ENCODE data around the gene PLPP7.
"Not testable (repeated sequence)": the region's sequence is repeated elsewhere in the genome, so short reads cannot be mapped to it uniquely, and the experiment has no call there.

The PLPP7 gene

GRCh38 chr9:131258698-131259431 lies 30.7 kb upstream of the PLPP7 start:
- Histone ChIP-seq H3K27me3 (no peaks in the 10 kb centered on the region), H3K9me3 (no peaks in the 10 kb centered on the region), H3K4me1 (ENCODE audit: control insufficient read depth in 1 of 2, insufficient read depth in 1 of 2, low read depth in 1 of 2, low read length in 1 of 2) (peaks cover 62 to 66% of the 10 kb centered on the region in 2 experiments), H3K4me3 (ENCODE audit: low read depth in 1 of 2, low read length in 1 of 2) (no peak overlapping the region), H3K27ac (peak overlapping the region; percentile 96), H3K36me3 (peaks cover 34% of the 10 kb centered on the region)
- TF ChIP-seq, protein P1, sequence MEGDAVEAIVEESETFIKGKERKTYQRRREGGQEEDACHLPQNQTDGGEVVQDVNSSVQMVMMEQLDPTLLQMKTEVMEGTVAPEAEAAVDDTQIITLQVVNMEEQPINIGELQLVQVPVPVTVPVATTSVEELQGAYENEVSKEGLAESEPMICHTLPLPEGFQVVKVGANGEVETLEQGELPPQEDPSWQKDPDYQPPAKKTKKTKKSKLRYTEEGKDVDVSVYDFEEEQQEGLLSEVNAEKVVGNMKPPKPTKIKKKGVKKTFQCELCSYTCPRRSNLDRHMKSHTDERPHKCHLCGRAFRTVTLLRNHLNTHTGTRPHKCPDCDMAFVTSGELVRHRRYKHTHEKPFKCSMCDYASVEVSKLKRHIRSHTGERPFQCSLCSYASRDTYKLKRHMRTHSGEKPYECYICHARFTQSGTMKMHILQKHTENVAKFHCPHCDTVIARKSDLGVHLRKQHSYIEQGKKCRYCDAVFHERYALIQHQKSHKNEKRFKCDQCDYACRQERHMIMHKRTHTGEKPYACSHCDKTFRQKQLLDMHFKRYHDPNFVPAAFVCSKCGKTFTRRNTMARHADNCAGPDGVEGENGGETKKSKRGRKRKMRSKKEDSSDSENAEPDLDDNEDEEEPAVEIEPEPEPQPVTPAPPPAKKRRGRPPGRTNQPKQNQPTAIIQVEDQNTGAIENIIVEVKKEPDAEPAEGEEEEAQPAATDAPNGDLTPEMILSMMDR (IDR thresholded peaks at IDR 0.05), result no peak

- peak overlapping the region; percentile 96 for H3K27ac ChIP-seq
- H3K4me1 ChIP-seq (ENCODE audit: control insufficient read depth in 1 of 2, insufficient read depth in 1 of 2, low read depth in 1 of 2, low read length in 1 of 2), result peaks cover 62 to 66% of the 10 kb centered on the region in 2 experiments
- no peak overlapping the region for H3K4me3 ChIP-seq (ENCODE audit: low read depth in 1 of 2, low read length in 1 of 2)
- H3K36me3 ChIP-seq, result peaks cover 34% of the 10 kb centered on the region
- no peaks in the 10 kb centered on the region for H3K27me3 ChIP-seq
- H3K9me3 ChIP-seq, result no peaks in the 10 kb centered on the region
- TF ChIP-seq, protein P1 (IDR thresholded peaks at IDR 0.05), result no peak
These were observed 30.1 kb upstream of the PLPP7 start for GRCh38 chr9:131259432-131259898.

DNA sequence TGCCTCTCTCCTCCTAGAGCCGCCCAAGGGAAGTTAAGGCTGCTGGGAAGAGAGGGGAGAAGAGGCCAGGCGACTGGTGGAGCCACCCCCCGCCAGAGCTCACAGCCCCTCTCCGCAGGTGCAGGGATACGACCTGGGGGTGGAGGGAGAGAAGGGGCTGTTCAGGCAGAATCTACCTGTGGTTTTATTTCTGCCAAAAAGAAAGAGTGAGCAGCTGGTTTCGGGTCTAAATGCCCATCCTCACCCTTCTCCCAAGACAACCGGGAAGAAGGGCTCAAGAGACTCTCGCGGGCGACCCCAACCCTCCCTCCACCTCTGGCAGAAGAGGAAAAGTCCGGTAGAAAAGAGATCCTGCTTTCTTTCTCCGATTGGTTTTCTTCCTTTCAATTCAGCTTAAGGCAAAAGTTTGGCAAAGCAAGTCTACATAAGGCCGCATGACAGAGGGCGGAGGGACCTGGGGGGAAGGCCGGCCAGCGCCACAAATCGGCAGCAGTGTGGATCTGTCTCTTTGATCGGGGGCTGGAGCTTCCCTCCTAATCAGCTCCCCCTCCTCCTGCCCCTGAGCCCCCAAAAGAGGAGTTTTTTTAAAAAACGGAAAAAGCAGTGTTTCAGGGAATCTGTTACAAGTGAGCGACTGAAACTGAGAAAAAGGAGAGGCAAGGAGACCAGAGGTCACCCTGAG lies 29.5 kb upstream of the PLPP7 start:
- Histone ChIP-seq H3K4me1 (ENCODE audit: control insufficient read depth in 1 of 2, insufficient read depth in 1 of 2, low read depth in 1 of 2, low read length in 1 of 2) (peaks cover 62 to 66% of the 10 kb centered on the region in 2 experiments), H3K27ac (peak overlapping the region; percentile 96)
- TF ChIP-seq, protein P1 (IDR thresholded peaks at IDR 0.05), result no peak

GRCh38 chr9:131260751-131261452 lies 28.6 kb upstream of the PLPP7 start:
- TF ChIP-seq, protein P1 (IDR thresholded peaks at IDR 0.05), result no peak
- peaks cover 34% of the 10 kb centered on the region for H3K36me3 ChIP-seq

More for the DNA sequence above, 29.5 kb upstream of the PLPP7 start:
- Histone ChIP-seq H3K36me3 (peaks cover 34% of the 10 kb centered on the region), H3K9me3 (no peaks in the 10 kb centered on the region), H3K27me3 (no peaks in the 10 kb centered on the region), H3K4me3 (ENCODE audit: low read depth in 1 of 2, low read length in 1 of 2) (no peak overlapping the region)

DNA sequence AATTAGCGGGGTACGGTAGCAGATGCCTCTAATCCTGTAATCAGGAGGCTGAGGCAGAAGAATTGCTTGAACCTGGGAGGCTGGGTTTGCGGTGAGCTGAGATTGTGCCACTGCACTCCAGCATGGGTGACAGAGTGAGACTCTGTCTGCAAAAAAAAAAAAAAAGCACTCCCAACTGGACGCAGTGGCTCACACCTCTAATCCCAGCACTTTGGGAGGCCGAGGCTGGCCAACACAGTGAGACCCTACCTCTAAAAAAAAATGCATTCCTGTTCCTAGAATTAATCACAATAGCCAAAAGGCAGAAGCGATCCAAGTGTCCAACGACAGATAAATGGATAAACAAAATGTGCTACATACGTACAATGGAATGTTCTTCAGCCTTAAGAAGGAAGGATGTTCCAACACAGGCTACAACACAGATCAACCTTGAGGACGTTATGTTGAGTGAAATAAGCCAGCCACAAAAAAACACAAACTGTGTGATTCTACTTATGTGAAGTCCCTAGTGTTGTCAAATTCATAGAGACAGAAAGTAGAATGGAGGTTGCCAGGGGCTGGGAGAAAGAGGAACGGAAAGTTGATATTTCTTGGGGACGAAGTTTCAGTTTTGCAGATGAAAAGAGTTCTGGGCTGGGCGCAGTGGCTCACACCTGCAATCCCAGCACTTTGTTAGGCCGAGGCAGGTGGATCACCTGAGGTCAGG lies 27.0 kb upstream of the PLPP7 start:
- peak overlapping the region; percentile 89 for H3K27ac ChIP-seq
- H3K36me3 ChIP-seq, result peaks cover 34% of the 10 kb centered on the region
- peaks cover 62 to 66% of the 10 kb centered on the region in 2 experiments for H3K4me1 ChIP-seq (ENCODE audit: control insufficient read depth in 1 of 2, insufficient read depth in 1 of 2, low read depth in 1 of 2, low read length in 1 of 2)
- H3K27me3 ChIP-seq, result no peaks in the 10 kb centered on the region
- TF ChIP-seq, protein P1 (IDR thresholded peaks at IDR 0.05), result no peak
- H3K9me3 ChIP-seq, result no peaks in the 10 kb centered on the region
- no peak overlapping the region for H3K4me3 ChIP-seq (ENCODE audit: low read depth in 1 of 2, low read length in 1 of 2)

More at GRCh38 chr9:131260751-131261452, 28.6 kb upstream of the PLPP7 start:
- Histone ChIP-seq H3K9me3 (no peaks in the 10 kb centered on the region), H3K27ac (peak overlapping the region; percentile 96), H3K4me3 (ENCODE audit: low read depth in 1 of 2, low read length in 1 of 2) (no peak overlapping the region), H3K27me3 (no peaks in the 10 kb centered on the region), H3K4me1 (ENCODE audit: control insufficient read depth in 1 of 2, insufficient read depth in 1 of 2, low read depth in 1 of 2, low read length in 1 of 2) (peaks cover 62 to 66% of the 10 kb centered on the region in 2 experiments)

DNA sequence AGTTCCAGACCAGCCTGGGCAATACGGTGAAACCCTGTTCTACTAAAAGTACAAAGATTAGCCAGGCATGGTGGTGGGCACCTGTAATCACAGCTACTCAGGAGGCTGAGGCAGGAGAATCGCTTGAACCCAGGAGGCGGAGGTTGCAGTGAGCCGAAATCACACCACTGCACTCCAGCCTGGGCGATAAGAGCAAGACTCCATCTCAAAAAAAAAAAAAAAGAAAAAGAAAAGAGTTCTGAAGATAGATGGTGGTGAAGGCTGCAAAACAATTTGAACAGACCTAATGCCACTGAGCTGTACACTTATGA lies 26.5 kb upstream of the PLPP7 start:
- Histone ChIP-seq H3K4me1 (ENCODE audit: control insufficient read depth in 1 of 2, insufficient read depth in 1 of 2, low read depth in 1 of 2, low read length in 1 of 2) (peaks cover 62 to 66% of the 10 kb centered on the region in 2 experiments), H3K4me3 (ENCODE audit: low read depth in 1 of 2, low read length in 1 of 2) (peak overlapping the region in 1 of 2 experiments; percentile 9), H3K27ac (peak overlapping the region; percentile 89), H3K36me3 (peaks cover 34% of the 10 kb centered on the region)
- H3K27me3 ChIP-seq, H3K9me3 ChIP-seq: not testable (repeated sequence)

Measured in neutrophil (primary cell).